Measurements from ENCODE around the gene TEX26. TPM values are rescaled to one million over a fixed set of nuclear protein-coding genes. Genes with fewer than 3 reads are reported as not detected.
A peak's percentile ranks its signal among the peaks of the same experiment; 100 is the strongest.
"Not testable (repeated sequence)": the region's sequence is repeated elsewhere in the genome, so short reads cannot be mapped to it uniquely, and the experiment has no call there.

The TEX26 gene
- total RNA-seq, 1 experiment from 2014 or later: not detected

DNA sequence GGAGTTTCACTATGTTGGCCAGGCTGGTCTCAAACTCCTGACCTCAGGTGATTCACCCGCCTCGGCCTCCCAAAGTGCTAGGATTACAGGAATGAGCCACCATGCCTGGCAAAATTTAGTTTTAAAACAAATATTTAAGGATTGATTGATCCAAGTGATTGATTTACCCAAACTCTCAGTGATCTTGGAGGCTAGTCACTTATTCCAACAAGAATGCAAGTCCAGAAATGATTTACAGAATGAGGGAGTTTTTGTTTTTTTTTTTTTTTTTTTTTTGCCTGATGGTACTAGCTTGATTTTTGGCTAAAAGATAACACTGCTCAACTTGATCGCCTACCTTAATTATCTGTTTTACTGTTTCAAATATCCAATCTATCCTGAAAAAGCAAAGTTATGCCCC lies 5.7 kb upstream of the TEX26 start:
- DNase-seq (ENCODE audit: unreplicated experiment): no peak
- intact Hi-C loops (cut with micrococcal nuclease): no loop called here
- H3K9me3 Mint-ChIP-seq (ENCODE audit: unreplicated experiment): no peaks in the 10 kb centered on the region
- ChIA-PET POLR2A (interaction anchor here (0.6 kb wide), 1 partner anchor 222 kb away, joined by 4 read pairs; no protein-coding TSS in a partner anchor), CTCF (interaction anchor here (0.6 to 0.7 kb wide), 2 partner anchors 10 to 123 kb away, joined by 4 to 5 read pairs; no protein-coding TSS in a partner anchor)
- peaks cover 25% of the 10 kb centered on the region for H3K4me1 Mint-ChIP-seq (ENCODE audit: insufficient read depth, unreplicated experiment)
- no peak overlapping the region for H3K4me3 Mint-ChIP-seq (ENCODE audit: unreplicated experiment)
- H3K27ac Mint-ChIP-seq (ENCODE audit: low read depth, unreplicated experiment): no peak overlapping the region
- BruUV-seq (replicated peaks): no TSS peak
- H3K27me3 Mint-ChIP-seq (ENCODE audit: insufficient read depth, unreplicated experiment): no peaks in the 10 kb centered on the region
- TF ChIP-seq, protein P1, sequence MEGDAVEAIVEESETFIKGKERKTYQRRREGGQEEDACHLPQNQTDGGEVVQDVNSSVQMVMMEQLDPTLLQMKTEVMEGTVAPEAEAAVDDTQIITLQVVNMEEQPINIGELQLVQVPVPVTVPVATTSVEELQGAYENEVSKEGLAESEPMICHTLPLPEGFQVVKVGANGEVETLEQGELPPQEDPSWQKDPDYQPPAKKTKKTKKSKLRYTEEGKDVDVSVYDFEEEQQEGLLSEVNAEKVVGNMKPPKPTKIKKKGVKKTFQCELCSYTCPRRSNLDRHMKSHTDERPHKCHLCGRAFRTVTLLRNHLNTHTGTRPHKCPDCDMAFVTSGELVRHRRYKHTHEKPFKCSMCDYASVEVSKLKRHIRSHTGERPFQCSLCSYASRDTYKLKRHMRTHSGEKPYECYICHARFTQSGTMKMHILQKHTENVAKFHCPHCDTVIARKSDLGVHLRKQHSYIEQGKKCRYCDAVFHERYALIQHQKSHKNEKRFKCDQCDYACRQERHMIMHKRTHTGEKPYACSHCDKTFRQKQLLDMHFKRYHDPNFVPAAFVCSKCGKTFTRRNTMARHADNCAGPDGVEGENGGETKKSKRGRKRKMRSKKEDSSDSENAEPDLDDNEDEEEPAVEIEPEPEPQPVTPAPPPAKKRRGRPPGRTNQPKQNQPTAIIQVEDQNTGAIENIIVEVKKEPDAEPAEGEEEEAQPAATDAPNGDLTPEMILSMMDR (IDR thresholded peaks at IDR 0.05; ENCODE audit: unreplicated experiment): no peak
- no peaks in the 10 kb centered on the region for H3K36me3 Mint-ChIP-seq (ENCODE audit: insufficient read depth, unreplicated experiment)

DNA sequence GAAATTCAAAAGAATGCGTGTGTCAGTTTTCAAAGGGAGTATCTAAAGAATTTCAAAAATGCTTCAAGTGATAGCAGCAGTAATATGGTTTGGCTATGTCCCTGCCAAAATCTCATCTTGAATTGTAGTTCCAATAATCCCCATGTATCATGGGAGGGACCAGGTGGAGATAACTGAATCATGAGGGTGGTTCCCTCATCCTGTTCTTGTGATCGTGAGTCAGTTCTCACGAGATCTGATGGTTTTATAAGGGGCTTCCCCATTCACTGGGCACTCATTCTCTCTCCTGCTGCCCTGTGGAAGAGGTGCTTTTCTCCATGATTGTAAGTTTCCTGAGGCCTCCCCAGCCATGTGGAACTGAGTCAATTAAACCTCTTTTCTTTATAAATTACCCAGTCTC lies 5.3 kb upstream of the TEX26 start:
- BruUV-seq (replicated peaks); intact Hi-C loops (cut with micrococcal nuclease); H3K27ac Mint-ChIP-seq (ENCODE audit: low read depth, unreplicated experiment); H3K4me3 Mint-ChIP-seq (ENCODE audit: unreplicated experiment); H3K9me3 Mint-ChIP-seq (ENCODE audit: unreplicated experiment); H3K36me3 Mint-ChIP-seq (ENCODE audit: insufficient read depth, unreplicated experiment); H3K27me3 Mint-ChIP-seq (ENCODE audit: insufficient read depth, unreplicated experiment); DNase-seq (ENCODE audit: unreplicated experiment): not testable (repeated sequence)
- CTCF ChIA-PET: interaction anchor here (0.6 to 0.7 kb wide), 2 partner anchors 10 to 124 kb away, joined by 4 to 5 read pairs; no protein-coding TSS in a partner anchor
- H3K4me1 Mint-ChIP-seq (ENCODE audit: insufficient read depth, unreplicated experiment): peaks cover 25% of the 10 kb centered on the region
- POLR2A ChIA-PET: interaction anchor here (0.6 kb wide), 1 partner anchor 222 kb away, joined by 4 read pairs; no protein-coding TSS in a partner anchor

DNA sequence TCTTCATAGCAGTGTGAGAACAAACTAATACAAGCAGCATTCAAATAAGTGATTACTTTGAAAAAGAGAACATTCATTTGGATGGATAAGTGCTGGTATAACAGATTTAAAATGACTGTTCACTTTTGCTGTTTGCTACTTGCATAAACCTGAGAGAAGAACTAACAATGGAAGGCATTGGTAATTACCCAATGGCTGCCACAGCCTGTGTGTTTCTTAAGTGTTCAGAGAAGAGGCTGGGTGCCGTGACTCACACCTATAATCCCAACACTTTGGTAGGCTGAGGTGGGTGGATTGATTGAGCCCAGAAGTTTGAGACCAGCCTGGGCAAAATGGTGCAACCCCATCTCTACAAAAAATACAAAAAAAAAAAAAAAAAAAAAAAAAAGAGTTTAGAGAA lies 4.9 kb upstream of the TEX26 start:
- TF ChIP-seq, protein P1 (IDR thresholded peaks at IDR 0.05; ENCODE audit: unreplicated experiment): no peak
- H3K27ac Mint-ChIP-seq (ENCODE audit: low read depth, unreplicated experiment): no peak overlapping the region
- BruUV-seq (replicated peaks): TSS peak; percentile 77
- H3K27me3 Mint-ChIP-seq (ENCODE audit: insufficient read depth, unreplicated experiment): no peaks in the 10 kb centered on the region
- no peak overlapping the region for H3K4me3 Mint-ChIP-seq (ENCODE audit: unreplicated experiment)
- H3K36me3 Mint-ChIP-seq (ENCODE audit: insufficient read depth, unreplicated experiment): no peaks in the 10 kb centered on the region
- H3K9me3 Mint-ChIP-seq (ENCODE audit: unreplicated experiment): no peaks in the 10 kb centered on the region
- intact Hi-C loops (cut with micrococcal nuclease): no loop called here
- POLR2A ChIA-PET: no interaction called here
- H3K4me1 Mint-ChIP-seq (ENCODE audit: insufficient read depth, unreplicated experiment): peaks cover 25% of the 10 kb centered on the region
- CTCF ChIA-PET: no interaction called here
- DNase-seq (ENCODE audit: unreplicated experiment): peak; percentile 69

DNA sequence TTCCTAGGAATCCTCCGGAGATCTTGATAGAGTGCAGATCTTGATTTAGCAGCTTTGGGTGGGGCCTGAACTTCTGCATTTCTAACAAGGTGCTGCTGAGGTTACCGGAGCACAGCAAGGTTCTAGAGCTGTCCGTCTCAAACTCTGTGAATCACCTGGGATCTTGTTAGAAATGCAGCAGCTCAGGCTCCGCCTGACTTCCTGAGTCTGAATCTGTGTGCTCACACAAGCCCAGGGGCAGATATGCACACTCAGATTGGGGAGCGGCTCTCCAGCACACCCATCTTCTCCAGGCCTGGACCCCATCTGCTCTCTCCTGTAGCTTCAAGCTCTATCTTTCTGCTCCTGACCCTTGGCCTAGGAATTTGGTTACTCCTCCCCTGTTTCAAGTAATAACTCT lies 3.5 kb upstream of the TEX26 start:
- POLR2A ChIA-PET: no interaction called here
- no TSS peak for BruUV-seq (replicated peaks)
- H3K4me1 Mint-ChIP-seq (ENCODE audit: insufficient read depth, unreplicated experiment): peaks cover 19% of the 10 kb centered on the region

More for the DNA sequence above, 3.5 kb upstream of the TEX26 start:
- TF ChIP-seq, protein P1 (IDR thresholded peaks at IDR 0.05; ENCODE audit: unreplicated experiment): no peak
- no peaks in the 10 kb centered on the region for H3K9me3 Mint-ChIP-seq (ENCODE audit: unreplicated experiment)
- no peak overlapping the region for H3K4me3 Mint-ChIP-seq (ENCODE audit: unreplicated experiment)
- DNase-seq (ENCODE audit: unreplicated experiment): no peak
- H3K27me3 Mint-ChIP-seq (ENCODE audit: insufficient read depth, unreplicated experiment): no peaks in the 10 kb centered on the region
- no peak overlapping the region for H3K27ac Mint-ChIP-seq (ENCODE audit: low read depth, unreplicated experiment)
- CTCF ChIA-PET: no interaction called here
- no peaks in the 10 kb centered on the region for H3K36me3 Mint-ChIP-seq (ENCODE audit: insufficient read depth, unreplicated experiment)
- intact Hi-C loops (cut with micrococcal nuclease): no loop called here
